ENCODE results near the gene LPP. TPM values are rescaled to one million over a fixed set of nuclear protein-coding genes. Genes with fewer than 3 reads are reported as not detected.

LPP gene
- total and polyA plus RNA-seq, 9 of the 15 experiments (the other 6 are each of a cell fraction or from before 2014, with no cell fraction given), result 0.07 to 0.18 TPM; not detected in 7

GRCh38 chr3:188473591-188474288, 319.8 kb downstream of the LPP start (continued):
- TF ChIP-seq, protein P1, sequence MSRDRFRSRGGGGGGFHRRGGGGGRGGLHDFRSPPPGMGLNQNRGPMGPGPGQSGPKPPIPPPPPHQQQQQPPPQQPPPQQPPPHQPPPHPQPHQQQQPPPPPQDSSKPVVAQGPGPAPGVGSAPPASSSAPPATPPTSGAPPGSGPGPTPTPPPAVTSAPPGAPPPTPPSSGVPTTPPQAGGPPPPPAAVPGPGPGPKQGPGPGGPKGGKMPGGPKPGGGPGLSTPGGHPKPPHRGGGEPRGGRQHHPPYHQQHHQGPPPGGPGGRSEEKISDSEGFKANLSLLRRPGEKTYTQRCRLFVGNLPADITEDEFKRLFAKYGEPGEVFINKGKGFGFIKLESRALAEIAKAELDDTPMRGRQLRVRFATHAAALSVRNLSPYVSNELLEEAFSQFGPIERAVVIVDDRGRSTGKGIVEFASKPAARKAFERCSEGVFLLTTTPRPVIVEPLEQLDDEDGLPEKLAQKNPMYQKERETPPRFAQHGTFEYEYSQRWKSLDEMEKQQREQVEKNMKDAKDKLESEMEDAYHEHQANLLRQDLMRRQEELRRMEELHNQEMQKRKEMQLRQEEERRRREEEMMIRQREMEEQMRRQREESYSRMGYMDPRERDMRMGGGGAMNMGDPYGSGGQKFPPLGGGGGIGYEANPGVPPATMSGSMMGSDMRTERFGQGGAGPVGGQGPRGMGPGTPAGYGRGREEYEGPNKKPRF (IDR thresholded peaks at IDR 0.05; ENCODE audit: low read depth, low read length), result no peak
- TF ChIP-seq, protein P2, sequence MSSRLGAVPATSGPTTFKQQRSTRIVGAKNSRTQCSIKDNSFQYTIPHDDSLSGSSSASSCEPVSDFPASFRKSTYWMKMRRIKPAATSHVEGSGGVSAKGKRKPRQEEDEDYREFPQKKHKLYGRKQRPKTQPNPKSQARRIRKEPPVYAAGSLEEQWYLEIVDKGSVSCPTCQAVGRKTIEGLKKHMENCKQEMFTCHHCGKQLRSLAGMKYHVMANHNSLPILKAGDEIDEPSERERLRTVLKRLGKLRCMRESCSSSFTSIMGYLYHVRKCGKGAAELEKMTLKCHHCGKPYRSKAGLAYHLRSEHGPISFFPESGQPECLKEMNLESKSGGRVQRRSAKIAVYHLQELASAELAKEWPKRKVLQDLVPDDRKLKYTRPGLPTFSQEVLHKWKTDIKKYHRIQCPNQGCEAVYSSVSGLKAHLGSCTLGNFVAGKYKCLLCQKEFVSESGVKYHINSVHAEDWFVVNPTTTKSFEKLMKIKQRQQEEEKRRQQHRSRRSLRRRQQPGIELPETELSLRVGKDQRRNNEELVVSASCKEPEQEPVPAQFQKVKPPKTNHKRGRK (tag; IDR thresholded peaks at IDR 0.05), result no peak

- intact Hi-C loops (cut with micrococcal nuclease) (no loop called here), in situ Hi-C loops (cut with MboI) (no loop called here)
- ChIA-PET POLR2A (interaction anchor here (0.6 kb wide), 1 partner anchor 30 kb away, joined by 3 read pairs; no protein-coding TSS in a partner anchor), CTCF (ENCODE audit: low intra/inter-chr PET ratio) (no interaction called here)
- H3K4me1 ChIP-seq (replicated peaks in 1 of 2; ENCODE audit: control insufficient read depth in 2 of 2, insufficient read depth in 2 of 2, low read length in 2 of 2), result no peaks in the 10 kb centered on the region
- ATAC-seq, result no peak
- no peak for DNase-seq (ENCODE audit: extremely low read depth in 1 of 4, low spot score in 3 of 4)
- H3K27me3 ChIP-seq (ENCODE audit: control insufficient read depth in 2 of 2, insufficient read depth in 2 of 2, low read length in 2 of 2), result no peaks in the 10 kb centered on the region
- FAIRE-seq, result no peak
- H3K4me3 ChIP-seq, result no peak overlapping the region
- BruUV-seq (replicated peaks), result no TSS peak
- no peaks in the 10 kb centered on the region for H3K79me2 ChIP-seq (ENCODE audit: control insufficient read depth, insufficient read depth, low read length)
- no peak overlapping the region for H3K4me2 ChIP-seq (ENCODE audit: insufficient read depth, low read length)
- no peaks in the 10 kb centered on the region for H3K9me3 ChIP-seq (replicated peaks; ENCODE audit: control insufficient read depth, insufficient read depth, low read depth, low read length)
- 0% methylated on average over 4 of the region's 4 CpGs for WGBS (ENCODE audit: insufficient coverage, low coverage, missing lambda C conversion rate)
- H3K9ac ChIP-seq (ENCODE audit: insufficient read depth in 1 of 2, low read depth in 2 of 2, low read length in 2 of 2), result no peak overlapping the region
- no peaks in the 10 kb centered on the region for H3K36me3 ChIP-seq (ENCODE audit: control insufficient read depth, insufficient read depth, low read length)
- no peaks in the 10 kb centered on the region for H4K20me1 ChIP-seq (replicated peaks; ENCODE audit: control insufficient read depth, insufficient read depth, low read length)
- H3K27ac ChIP-seq (ENCODE audit: extremely low read depth, low read depth, low read length), result no peak overlapping the region
- H3K9me1 ChIP-seq (ENCODE audit: control insufficient read depth, insufficient read depth, low read length), result no peaks in the 10 kb centered on the region
- H2AFZ ChIP-seq (ENCODE audit: low read depth, low read length), result no peak overlapping the region
- no peak for TF ChIP-seq SMAD3 (CRISPR knock-in tag; conservative IDR thresholded peaks at IDR 0.05)
- TF ChIP-seq ZBTB17 (CRISPR knock-in tag; IDR thresholded peaks at IDR 0.05), result no peak
- TF ChIP-seq BCOR (IDR thresholded peaks at IDR 0.05), result no peak
- no peak for TF ChIP-seq ID3 (CRISPR knock-in tag; IDR thresholded peaks at IDR 0.05)
- no peak for TF ChIP-seq ID3 (tag; IDR thresholded peaks at IDR 0.05)
- TF ChIP-seq TRIM24 (IDR thresholded peaks at IDR 0.05), result no peak
- no peak for TF ChIP-seq BMI1 (IDR thresholded peaks at IDR 0.05; ENCODE audit: low read length)
- TF ChIP-seq, protein P3, sequence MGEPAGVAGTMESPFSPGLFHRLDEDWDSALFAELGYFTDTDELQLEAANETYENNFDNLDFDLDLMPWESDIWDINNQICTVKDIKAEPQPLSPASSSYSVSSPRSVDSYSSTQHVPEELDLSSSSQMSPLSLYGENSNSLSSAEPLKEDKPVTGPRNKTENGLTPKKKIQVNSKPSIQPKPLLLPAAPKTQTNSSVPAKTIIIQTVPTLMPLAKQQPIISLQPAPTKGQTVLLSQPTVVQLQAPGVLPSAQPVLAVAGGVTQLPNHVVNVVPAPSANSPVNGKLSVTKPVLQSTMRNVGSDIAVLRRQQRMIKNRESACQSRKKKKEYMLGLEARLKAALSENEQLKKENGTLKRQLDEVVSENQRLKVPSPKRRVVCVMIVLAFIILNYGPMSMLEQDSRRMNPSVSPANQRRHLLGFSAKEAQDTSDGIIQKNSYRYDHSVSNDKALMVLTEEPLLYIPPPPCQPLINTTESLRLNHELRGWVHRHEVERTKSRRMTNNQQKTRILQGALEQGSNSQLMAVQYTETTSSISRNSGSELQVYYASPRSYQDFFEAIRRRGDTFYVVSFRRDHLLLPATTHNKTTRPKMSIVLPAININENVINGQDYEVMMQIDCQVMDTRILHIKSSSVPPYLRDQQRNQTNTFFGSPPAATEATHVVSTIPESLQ (CRISPR knock-in tag; IDR thresholded peaks at IDR 0.05), result no peak
- TF ChIP-seq MCM5 (IDR thresholded peaks at IDR 0.05; ENCODE audit: low read depth), result no peak
- TF ChIP-seq GTF2E2 (tag; IDR thresholded peaks at IDR 0.05), result no peak
Observed at GRCh38 chr3:188476935-188477334, 323.0 kb downstream of the LPP start.

Measured in K562 (cell line).